ENCODE results near the gene TMEM114.

- TF ChIP-seq, protein P1, sequence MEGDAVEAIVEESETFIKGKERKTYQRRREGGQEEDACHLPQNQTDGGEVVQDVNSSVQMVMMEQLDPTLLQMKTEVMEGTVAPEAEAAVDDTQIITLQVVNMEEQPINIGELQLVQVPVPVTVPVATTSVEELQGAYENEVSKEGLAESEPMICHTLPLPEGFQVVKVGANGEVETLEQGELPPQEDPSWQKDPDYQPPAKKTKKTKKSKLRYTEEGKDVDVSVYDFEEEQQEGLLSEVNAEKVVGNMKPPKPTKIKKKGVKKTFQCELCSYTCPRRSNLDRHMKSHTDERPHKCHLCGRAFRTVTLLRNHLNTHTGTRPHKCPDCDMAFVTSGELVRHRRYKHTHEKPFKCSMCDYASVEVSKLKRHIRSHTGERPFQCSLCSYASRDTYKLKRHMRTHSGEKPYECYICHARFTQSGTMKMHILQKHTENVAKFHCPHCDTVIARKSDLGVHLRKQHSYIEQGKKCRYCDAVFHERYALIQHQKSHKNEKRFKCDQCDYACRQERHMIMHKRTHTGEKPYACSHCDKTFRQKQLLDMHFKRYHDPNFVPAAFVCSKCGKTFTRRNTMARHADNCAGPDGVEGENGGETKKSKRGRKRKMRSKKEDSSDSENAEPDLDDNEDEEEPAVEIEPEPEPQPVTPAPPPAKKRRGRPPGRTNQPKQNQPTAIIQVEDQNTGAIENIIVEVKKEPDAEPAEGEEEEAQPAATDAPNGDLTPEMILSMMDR (IDR thresholded peaks at IDR 0.05; ENCODE audit: insufficient read depth, low read length, poor library complexity, severe bottlenecking): no peak
- no peak for TF ChIP-seq EZH2phosphoT487 (conservative IDR thresholded peaks at IDR 0.05; ENCODE audit: low read length)
Observed at GRCh38 chr16:8555400-8555799, 34.9 kb downstream of the TMEM114 start.
